ENCODE results near the gene SLN.

The SLN gene

GRCh38 chr11:107682171-107682570 lies 29.7 kb downstream of the SLN start:
- peak; percentile 21 to 50 for DNase-seq

DNA sequence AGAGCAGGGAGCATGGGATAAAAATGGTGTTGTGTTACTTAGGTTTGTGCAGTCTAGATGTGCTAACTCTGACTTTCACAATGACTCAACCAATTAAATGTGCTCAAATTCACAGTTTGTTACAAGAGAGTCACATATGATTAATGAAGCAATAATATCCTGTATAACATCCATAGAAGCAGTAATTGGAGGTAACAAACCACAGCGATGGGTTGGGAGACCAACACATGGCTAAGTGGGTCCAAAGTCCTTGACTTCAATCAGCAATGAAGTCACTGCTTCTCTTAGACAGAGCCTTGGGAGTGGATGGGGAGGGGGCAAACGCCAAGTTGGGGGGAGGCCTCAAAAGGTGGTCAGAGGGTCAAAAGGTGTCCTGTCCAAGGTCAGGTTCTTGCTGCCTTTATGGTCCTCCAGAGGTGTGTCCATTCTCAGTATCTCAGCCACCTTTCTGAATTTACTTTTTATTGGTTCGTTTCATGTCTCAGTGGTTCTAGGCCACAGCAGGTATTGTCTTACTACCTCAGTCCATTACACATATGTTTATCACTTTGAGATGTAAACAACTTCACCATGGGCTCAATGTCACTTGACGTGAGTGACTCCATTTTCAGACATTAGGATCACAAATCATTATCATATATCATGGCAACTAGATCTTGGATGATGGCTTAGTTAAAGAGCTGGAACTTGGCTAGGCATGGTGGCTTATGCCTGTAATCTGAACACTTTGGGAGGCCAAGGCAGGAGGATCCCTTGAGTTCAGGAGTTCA lies 32.4 kb downstream of the SLN start:
- DNase-seq, result no peak

GRCh38 chr11:107678632-107678971 lies 33.3 kb downstream of the SLN start:
- DNase-seq, result no peak

DNA sequence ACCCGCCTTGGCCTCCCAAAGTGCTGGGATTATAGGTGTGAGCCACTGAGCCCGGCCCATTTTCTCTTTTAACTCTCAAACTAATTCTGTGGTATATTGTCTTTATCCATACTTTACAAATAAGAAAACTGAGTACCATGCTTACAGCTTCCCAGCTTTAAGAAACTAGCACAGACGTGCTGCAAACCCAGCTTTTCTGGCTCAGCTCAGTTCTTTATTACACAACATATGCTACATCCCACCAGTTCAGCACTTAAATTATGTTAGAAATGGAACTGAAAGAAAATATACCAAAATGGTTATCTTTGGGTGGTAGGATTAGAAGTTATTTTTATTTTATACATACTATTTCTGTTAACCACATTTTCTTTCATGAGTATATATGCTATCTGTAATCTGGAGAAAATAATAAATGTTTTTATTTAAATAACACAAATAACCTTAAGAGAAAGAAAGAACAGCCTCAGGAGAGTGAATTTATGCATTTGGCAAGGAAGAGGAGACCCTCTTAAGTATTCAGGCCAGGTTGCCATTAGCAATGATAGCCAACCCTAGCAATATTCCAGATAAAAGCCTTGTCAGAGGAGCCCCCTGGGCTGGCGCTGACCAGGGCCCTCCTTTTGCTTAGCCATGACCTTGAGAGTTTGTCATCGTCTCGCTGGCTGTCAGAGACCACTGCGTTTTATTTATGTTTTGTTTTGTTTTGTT lies 33.8 kb downstream of the SLN start:
- no peak for DNase-seq

- DNase-seq, result no peak
Measured at GRCh38 chr11:107676336-107677057, 35.4 kb downstream of the SLN start.

- DNase-seq, result no peak
Measured at GRCh38 chr11:107675902-107676301, 36.0 kb downstream of the SLN start.

GRCh38 chr11:107669893-107670601 lies 41.8 kb downstream of the SLN start:
- no peak for DNase-seq

GRCh38 chr11:107669191-107669740 lies 42.6 kb downstream of the SLN start:
- DNase-seq, result no peak

GRCh38 chr11:107666911-107667613 lies 44.8 kb downstream of the SLN start:
- DNase-seq, result no peak

- DNase-seq, result no peak
Measured at GRCh38 chr11:107665018-107665417, 46.8 kb downstream of the SLN start.

GRCh38 chr11:107661656-107662055 lies 50.2 kb downstream of the SLN start:
- no peak for DNase-seq

DNA sequence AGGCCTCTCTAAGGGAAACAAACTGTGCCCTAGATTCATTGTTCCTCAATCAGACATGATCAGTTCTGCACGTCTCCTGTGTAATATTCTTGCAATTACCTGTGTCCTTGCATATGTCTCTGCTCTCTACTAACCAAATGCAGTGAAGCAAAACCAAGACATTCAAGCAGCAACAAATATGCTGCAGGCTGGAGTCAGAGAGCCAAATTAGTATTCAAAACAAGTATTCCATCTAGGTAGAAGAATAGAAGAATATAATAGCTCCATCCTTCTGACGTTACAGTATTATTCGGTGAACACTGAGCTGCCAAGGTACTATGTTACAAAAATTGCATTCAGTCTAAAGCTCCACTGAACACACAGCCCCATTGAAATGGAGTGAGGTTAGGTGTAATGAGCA lies 51.8 kb downstream of the SLN start:
- no peak for DNase-seq

- DNase-seq, result no peak
Measured at GRCh38 chr11:107659310-107659709, 52.5 kb downstream of the SLN start.
